GM23338 (cell line): ENCODE data around the gene TBCD. TPM values are rescaled to one million over a fixed set of nuclear protein-coding genes. Genes with fewer than 3 reads are reported as not detected.

ENCODE experiments used
- ATAC-seq: fragments of 200-7000 bp; cut with Tn5 transposase; 3 replicates; pipeline ENCODE4 v1.9.1; 2020
- DNase-seq: peaks from one replicate; pipeline ENCODE4 v3.0.0-alpha.2; 2015; ENCODE audit warnings: low spot score
- H2AFZ ChIP-seq: fragments of 200-600 bp; sonication (generic); 2 replicates; pipeline ENCODE4 v1.8.0; 2016; ENCODE audit warnings: antibody characterized with exemption, mild to moderate bottlenecking, moderate library complexity
- H3F3A ChIP-seq: fragments of 200-600 bp; sonication (generic); replicated peaks from 2 replicates; pipeline ENCODE4 v1.8.0; 2017; ENCODE audit warnings: antibody characterized with exemption, mixed run types, low read depth
- H3K27ac ChIP-seq: fragments of 200-600 bp; sonication (generic); 2 replicates; pipeline ENCODE4 v1.6.1; 2016; ENCODE audit warnings: low read depth
- H3K27me3 ChIP-seq: fragments of 200-600 bp; sonication (generic); 2 replicates; pipeline ENCODE4 v1.8.0; 2016; ENCODE audit warnings: mild to moderate bottlenecking, mixed run types, moderate library complexity; ENCODE audit not compliant: insufficient read depth
- H3K36me3 ChIP-seq: fragments of 200-600 bp; sonication (generic); 2 replicates; pipeline ENCODE4 v1.8.0; 2016; ENCODE audit warnings: mild to moderate bottlenecking; ENCODE audit not compliant: insufficient read depth
- H3K4me1 ChIP-seq: fragments of 200-600 bp; sonication (generic); 2 replicates; pipeline ENCODE4 v1.8.0; 2016; ENCODE audit warnings: mild to moderate bottlenecking, moderate library complexity; ENCODE audit not compliant: insufficient read depth
- H3K4me2 ChIP-seq: fragments of 200-600 bp; sonication (generic); 2 replicates; pipeline ENCODE4 v1.7.1; 2017; ENCODE audit warnings: mixed run types
- H3K4me3 ChIP-seq: fragments of 200-600 bp; sonication (generic); 2 replicates; pipeline ENCODE4 v1.6.1; 2016; ENCODE audit warnings: mixed run types
- H3K79me2 ChIP-seq: fragments of 200-600 bp; sonication (generic); replicated peaks from 2 replicates; pipeline ENCODE4 v1.8.0; 2017; ENCODE audit warnings: mild to moderate bottlenecking; ENCODE audit not compliant: insufficient read depth
- H3K9me2 ChIP-seq: fragments of 200-600 bp; sonication (generic); 2 replicates; pipeline ENCODE4 v1.8.0; 2017; ENCODE audit not compliant: insufficient read depth
- H4K20me1 ChIP-seq: fragments of 200-600 bp; sonication (generic); replicated peaks from 2 replicates; pipeline ENCODE4 v1.8.0; 2017; ENCODE audit warnings: mild to moderate bottlenecking; ENCODE audit not compliant: insufficient read depth
- H3K27ac Mint-ChIP-seq: 2 replicates; pipeline ENCODE4 v1.8.0; 2020; ENCODE audit warnings: inconsistent platforms, mild to moderate bottlenecking, moderate library complexity, mixed read lengths
- H3K27me3 Mint-ChIP-seq: 3 replicates; pipeline ENCODE4 v1.8.0; 2022; ENCODE audit warnings: low read depth, mild to moderate bottlenecking, moderate library complexity, mixed read lengths, inconsistent platforms; ENCODE audit not compliant: insufficient read depth, poor library complexity
- H3K36me3 Mint-ChIP-seq: 3 replicates; pipeline ENCODE4 v1.8.0; 2021; ENCODE audit warnings: low read depth, mild to moderate bottlenecking, inconsistent platforms, moderate library complexity, mixed read lengths
- H3K4me1 Mint-ChIP-seq: 3 replicates; pipeline ENCODE4 v1.8.0; 2020; ENCODE audit warnings: mild to moderate bottlenecking, inconsistent platforms, mixed read lengths
- H3K4me3 Mint-ChIP-seq: 3 replicates; pipeline ENCODE4 v1.8.0; 2021; ENCODE audit warnings: moderate library complexity, mild to moderate bottlenecking, inconsistent platforms, mixed read lengths
- H3K9me3 Mint-ChIP-seq: 3 replicates; pipeline ENCODE4 v1.8.0; 2020; ENCODE audit warnings: moderate library complexity, mild to moderate bottlenecking, inconsistent platforms, mixed read lengths
- CREB1 ChIP-seq: fragments of 250-450 bp; sonication (Bioruptor Pico); IDR thresholded peaks from 2 replicates; pipeline ENCODE4 v1.5.0; 2020; ENCODE audit warnings: low read depth, mild to moderate bottlenecking, moderate library complexity
- CTCF ChIP-seq, 2 experiments: fragments of 200-600 bp in 1 of 2; sonication (generic) in 1 of 2; conservative IDR thresholded peaks; 2 replicates each; pipeline versions ENCODE4 v1.5.1 to v1.6.1; 2016 to 2017; ENCODE audit warnings: antibody characterized with exemption in 2 of 2, low read depth in 2 of 2, mild to moderate bottlenecking in 2 of 2, moderate library complexity in 1 of 2
- EZH2 ChIP-seq: fragments of 200-600 bp; sonication (generic); IDR thresholded peaks from one replicate; pipeline ENCODE4 v1.8.0; 2017; ENCODE audit warnings: antibody characterized with exemption, mild to moderate bottlenecking, low read depth; ENCODE audit not compliant: unreplicated experiment
- EZH2phosphoT487 ChIP-seq: fragments of 200-600 bp; sonication (generic); IDR thresholded peaks from one replicate; pipeline ENCODE4 v1.8.1; 2018; ENCODE audit warnings: antibody characterized with exemption; ENCODE audit not compliant: unreplicated experiment
- JUNB ChIP-seq: IDR thresholded peaks from one replicate; pipeline ENCODE4 v1.6.1; 2016; ENCODE audit warnings: antibody characterized with exemption; ENCODE audit not compliant: unreplicated experiment
- NANOG ChIP-seq: IDR thresholded peaks from 2 replicates; pipeline ENCODE4 v1.6.1; 2016; ENCODE audit warnings: antibody characterized with exemption, borderline replicate concordance
- POLR2AphosphoS5 ChIP-seq: IDR thresholded peaks from 2 replicates; pipeline ENCODE4 v1.6.1; 2016; ENCODE audit warnings: antibody characterized with exemption, low read depth
- STAT1 ChIP-seq: IDR thresholded peaks from one replicate; pipeline ENCODE4 v1.6.1; 2016; ENCODE audit warnings: antibody characterized with exemption; ENCODE audit not compliant: unreplicated experiment
- ZNF114 ChIP-seq: fragments of 250-450 bp; sonication (Bioruptor Pico); IDR thresholded peaks from 2 replicates; pipeline ENCODE4 v1.5.0; 2020; ENCODE audit warnings: mild to moderate bottlenecking, moderate library complexity
- ZNF331 ChIP-seq: fragments of 250-450 bp; sonication (Bioruptor Pico); IDR thresholded peaks from 2 replicates; pipeline ENCODE4 v1.5.0; 2020; ENCODE audit warnings: low read depth, mild to moderate bottlenecking, moderate library complexity
- polyA plus RNA-seq: library from polyadenylated mRNA; unstranded; fragments of >200 nt; fragmentation: Nextera tagmentation; extraction: Ambion mirVana; gene quantifications from 2 replicates; pipeline ENCODE4 v1.2.1, GENCODE V29; 2016
- total RNA-seq: library from RNA; depleted of rRNA; stranded (reverse); fragments of >200 nt; shearing (Covaris generic); gene quantifications from 2 replicates; pipeline ENCODE4 v1.2.3, GENCODE V29; 2014
- TF ChIP-seq, protein P1 (sequence below): IDR thresholded peaks from 2 replicates; pipeline ENCODE4 v1.6.1; 2016; ENCODE audit warnings: antibody characterized with exemption
- TF ChIP-seq, protein P2 (sequence below): fragments of 250-450 bp; sonication (Bioruptor Pico); IDR thresholded peaks from 2 replicates; pipeline ENCODE4 v1.5.0; 2020; ENCODE audit warnings: mild to moderate bottlenecking, moderate library complexity
- TF ChIP-seq, protein P3 (sequence below): IDR thresholded peaks from one replicate; pipeline ENCODE4 v1.6.1; 2018; ENCODE audit warnings: antibody characterized with exemption; ENCODE audit not compliant: unreplicated experiment

The TBCD gene
- total and polyA plus RNA-seq, 2 experiments from 2014 or later = 75.0 to 116 TPM

- Mint-ChIP-seq H3K36me3 (peaks cover 56% of the 10 kb centered on the region), H3K4me3 (no peak overlapping the region)
- peak; percentile 15 for ATAC-seq
These were observed 70.4 kb downstream of the TBCD start for GRCh38 chr17:82822281-82822680.

More at GRCh38 chr17:82822281-82822680, 70.4 kb downstream of the TBCD start:
- H3K4me1 Mint-ChIP-seq = peaks cover 46% of the 10 kb centered on the region
- no peak overlapping the region for H3K4me3 ChIP-seq
- peaks cover 21% of the 10 kb centered on the region for H3K4me1 ChIP-seq
- peaks cover 18% of the 10 kb centered on the region for H3K27me3 Mint-ChIP-seq
- DNase-seq = peak; percentile 46
- TF ChIP-seq EZH2 (no peak), CREB1 (CRISPR knock-in tag) (no peak), JUNB (no peak), STAT1 (no peak), EZH2phosphoT487 (no peak), NANOG (no peak), CTCF (conservative IDR thresholded peaks at IDR 0.05; ENCODE audit: low read depth in 2 of 2) (no peak), ZNF331 (CRISPR knock-in tag) (no peak), POLR2AphosphoS5 (no peak), ZNF114 (CRISPR knock-in tag) (no peak)
- TF ChIP-seq, protein P1, sequence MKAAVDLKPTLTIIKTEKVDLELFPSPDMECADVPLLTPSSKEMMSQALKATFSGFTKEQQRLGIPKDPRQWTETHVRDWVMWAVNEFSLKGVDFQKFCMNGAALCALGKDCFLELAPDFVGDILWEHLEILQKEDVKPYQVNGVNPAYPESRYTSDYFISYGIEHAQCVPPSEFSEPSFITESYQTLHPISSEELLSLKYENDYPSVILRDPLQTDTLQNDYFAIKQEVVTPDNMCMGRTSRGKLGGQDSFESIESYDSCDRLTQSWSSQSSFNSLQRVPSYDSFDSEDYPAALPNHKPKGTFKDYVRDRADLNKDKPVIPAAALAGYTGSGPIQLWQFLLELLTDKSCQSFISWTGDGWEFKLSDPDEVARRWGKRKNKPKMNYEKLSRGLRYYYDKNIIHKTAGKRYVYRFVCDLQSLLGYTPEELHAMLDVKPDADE = no peak
- TF ChIP-seq, protein P2, sequence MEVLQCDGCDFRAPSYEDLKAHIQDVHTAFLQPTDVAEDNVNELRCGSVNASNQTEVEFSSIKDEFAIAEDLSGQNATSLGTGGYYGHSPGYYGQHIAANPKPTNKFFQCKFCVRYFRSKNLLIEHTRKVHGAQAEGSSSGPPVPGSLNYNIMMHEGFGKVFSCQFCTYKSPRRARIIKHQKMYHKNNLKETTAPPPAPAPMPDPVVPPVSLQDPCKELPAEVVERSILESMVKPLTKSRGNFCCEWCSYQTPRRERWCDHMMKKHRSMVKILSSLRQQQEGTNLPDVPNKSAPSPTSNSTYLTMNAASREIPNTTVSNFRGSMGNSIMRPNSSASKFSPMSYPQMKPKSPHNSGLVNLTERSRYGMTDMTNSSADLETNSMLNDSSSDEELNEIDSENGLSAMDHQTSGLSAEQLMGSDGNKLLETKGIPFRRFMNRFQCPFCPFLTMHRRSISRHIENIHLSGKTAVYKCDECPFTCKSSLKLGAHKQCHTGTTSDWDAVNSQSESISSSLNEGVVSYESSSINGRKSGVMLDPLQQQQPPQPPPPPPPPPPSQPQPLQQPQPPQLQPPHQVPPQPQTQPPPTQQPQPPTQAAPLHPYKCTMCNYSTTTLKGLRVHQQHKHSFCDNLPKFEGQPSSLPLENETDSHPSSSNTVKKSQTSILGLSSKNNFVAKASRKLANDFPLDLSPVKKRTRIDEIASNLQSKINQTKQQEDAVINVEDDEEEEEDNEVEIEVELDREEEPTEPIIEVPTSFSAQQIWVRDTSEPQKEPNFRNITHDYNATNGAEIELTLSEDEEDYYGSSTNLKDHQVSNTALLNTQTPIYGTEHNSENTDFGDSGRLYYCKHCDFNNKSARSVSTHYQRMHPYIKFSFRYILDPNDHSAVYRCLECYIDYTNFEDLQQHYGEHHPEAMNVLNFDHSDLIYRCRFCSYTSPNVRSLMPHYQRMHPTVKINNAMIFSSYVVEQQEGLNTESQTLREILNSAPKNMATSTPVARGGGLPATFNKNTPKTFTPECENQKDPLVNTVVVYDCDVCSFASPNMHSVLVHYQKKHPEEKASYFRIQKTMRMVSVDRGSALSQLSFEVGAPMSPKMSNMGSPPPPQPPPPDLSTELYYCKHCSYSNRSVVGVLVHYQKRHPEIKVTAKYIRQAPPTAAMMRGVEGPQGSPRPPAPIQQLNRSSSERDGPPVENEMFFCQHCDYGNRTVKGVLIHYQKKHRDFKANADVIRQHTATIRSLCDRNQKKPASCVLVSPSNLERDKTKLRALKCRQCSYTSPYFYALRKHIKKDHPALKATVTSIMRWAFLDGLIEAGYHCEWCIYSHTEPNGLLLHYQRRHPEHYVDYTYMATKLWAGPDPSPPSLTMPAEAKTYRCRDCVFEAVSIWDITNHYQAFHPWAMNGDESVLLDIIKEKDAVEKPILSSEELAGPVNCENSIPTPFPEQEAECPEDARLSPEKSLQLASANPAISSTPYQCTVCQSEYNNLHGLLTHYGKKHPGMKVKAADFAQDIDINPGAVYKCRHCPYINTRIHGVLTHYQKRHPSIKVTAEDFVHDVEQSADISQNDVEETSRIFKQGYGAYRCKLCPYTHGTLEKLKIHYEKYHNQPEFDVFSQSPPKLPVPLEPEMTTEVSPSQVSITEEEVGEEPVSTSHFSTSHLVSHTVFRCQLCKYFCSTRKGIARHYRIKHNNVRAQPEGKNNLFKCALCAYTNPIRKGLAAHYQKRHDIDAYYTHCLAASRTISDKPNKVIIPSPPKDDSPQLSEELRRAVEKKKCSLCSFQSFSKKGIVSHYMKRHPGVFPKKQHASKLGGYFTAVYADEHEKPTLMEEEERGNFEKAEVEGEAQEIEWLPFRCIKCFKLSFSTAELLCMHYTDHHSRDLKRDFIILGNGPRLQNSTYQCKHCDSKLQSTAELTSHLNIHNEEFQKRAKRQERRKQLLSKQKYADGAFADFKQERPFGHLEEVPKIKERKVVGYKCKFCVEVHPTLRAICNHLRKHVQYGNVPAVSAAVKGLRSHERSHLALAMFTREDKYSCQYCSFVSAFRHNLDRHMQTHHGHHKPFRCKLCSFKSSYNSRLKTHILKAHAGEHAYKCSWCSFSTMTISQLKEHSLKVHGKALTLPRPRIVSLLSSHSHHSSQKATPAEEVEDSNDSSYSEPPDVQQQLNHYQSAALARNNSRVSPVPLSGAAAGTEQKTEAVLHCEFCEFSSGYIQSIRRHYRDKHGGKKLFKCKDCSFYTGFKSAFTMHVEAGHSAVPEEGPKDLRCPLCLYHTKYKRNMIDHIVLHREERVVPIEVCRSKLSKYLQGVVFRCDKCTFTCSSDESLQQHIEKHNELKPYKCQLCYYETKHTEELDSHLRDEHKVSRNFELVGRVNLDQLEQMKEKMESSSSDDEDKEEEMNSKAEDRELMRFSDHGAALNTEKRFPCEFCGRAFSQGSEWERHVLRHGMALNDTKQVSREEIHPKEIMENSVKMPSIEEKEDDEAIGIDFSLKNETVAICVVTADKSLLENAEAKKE (CRISPR knock-in tag) = no peak
- TF ChIP-seq, protein P3, sequence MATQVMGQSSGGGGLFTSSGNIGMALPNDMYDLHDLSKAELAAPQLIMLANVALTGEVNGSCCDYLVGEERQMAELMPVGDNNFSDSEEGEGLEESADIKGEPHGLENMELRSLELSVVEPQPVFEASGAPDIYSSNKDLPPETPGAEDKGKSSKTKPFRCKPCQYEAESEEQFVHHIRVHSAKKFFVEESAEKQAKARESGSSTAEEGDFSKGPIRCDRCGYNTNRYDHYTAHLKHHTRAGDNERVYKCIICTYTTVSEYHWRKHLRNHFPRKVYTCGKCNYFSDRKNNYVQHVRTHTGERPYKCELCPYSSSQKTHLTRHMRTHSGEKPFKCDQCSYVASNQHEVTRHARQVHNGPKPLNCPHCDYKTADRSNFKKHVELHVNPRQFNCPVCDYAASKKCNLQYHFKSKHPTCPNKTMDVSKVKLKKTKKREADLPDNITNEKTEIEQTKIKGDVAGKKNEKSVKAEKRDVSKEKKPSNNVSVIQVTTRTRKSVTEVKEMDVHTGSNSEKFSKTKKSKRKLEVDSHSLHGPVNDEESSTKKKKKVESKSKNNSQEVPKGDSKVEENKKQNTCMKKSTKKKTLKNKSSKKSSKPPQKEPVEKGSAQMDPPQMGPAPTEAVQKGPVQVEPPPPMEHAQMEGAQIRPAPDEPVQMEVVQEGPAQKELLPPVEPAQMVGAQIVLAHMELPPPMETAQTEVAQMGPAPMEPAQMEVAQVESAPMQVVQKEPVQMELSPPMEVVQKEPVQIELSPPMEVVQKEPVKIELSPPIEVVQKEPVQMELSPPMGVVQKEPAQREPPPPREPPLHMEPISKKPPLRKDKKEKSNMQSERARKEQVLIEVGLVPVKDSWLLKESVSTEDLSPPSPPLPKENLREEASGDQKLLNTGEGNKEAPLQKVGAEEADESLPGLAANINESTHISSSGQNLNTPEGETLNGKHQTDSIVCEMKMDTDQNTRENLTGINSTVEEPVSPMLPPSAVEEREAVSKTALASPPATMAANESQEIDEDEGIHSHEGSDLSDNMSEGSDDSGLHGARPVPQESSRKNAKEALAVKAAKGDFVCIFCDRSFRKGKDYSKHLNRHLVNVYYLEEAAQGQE = no peak
- H3K36me3 ChIP-seq = peaks cover 16% of the 10 kb centered on the region
- peaks cover 14% of the 10 kb centered on the region for H4K20me1 ChIP-seq
- H3K9me3 Mint-ChIP-seq = peaks cover 11% of the 10 kb centered on the region; the same call in 2 of the 3 replicates
- peak overlapping the region; percentile 61 for H3K27ac ChIP-seq
- no peak overlapping the region for H3K27ac Mint-ChIP-seq
- H3K9me2 ChIP-seq = no peaks in the 10 kb centered on the region
- no peaks in the 10 kb centered on the region; the same call in 1 of the 2 replicates for H3F3A ChIP-seq
- H3K27me3 ChIP-seq = no peaks in the 10 kb centered on the region
- no peak overlapping the region for H2AFZ ChIP-seq
- H3K4me2 ChIP-seq = no peak overlapping the region
- H3K79me2 ChIP-seq = peaks cover 36% of the 10 kb centered on the region
